Astrocyte of the spinal cord (primary cell): ENCODE measurements around the gene SCNN1G.

Experiments used
- DNase-seq: peaks from one replicate; pipeline ENCODE4 v3.0.0; 2011; ENCODE audit warnings: low read depth, low spot score
- H3K4me3 ChIP-seq: 2 replicates; pipeline ENCODE4 v1.5.1; 2011; ENCODE audit warnings: low read depth, mild to moderate bottlenecking, low read length, moderate library complexity
- CTCF ChIP-seq: IDR thresholded peaks from 2 replicates; pipeline ENCODE4 v1.5.1; 2012; ENCODE audit warnings: low read depth, mild to moderate bottlenecking, low read length, inconsistent platforms
- in situ Hi-C: cut with HindIII; loops from 2 replicates; pipeline ENCODE4 v1.10.0; 2017; ENCODE audit warnings: low sequenced_read_pairs

The SCNN1G gene

GRCh38 chr16:23209606-23210005 is 27.1 kb downstream of the SCNN1G start:
- H3K4me3 ChIP-seq: no peak overlapping the region
- DNase-seq: no peak
- in situ Hi-C loops: no loop called here
- TF ChIP-seq CTCF: no peak

GRCh38 chr16:23213831-23214230 is 31.3 kb downstream of the SCNN1G start:
- no peak for TF ChIP-seq CTCF
- no peak overlapping the region for H3K4me3 ChIP-seq
- DNase-seq: no peak
- in situ Hi-C loops: no loop called here

- TF ChIP-seq CTCF: no peak
- in situ Hi-C loops: no loop called here
- no peak overlapping the region for H3K4me3 ChIP-seq
- no peak for DNase-seq
Measured at GRCh38 chr16:23214796-23215195, 32.3 kb downstream of the SCNN1G start.

- no peak overlapping the region for H3K4me3 ChIP-seq
- in situ Hi-C loops: no loop called here
- no peak for TF ChIP-seq CTCF
- DNase-seq: no peak
Measured at GRCh38 chr16:23215435-23215834, 32.9 kb downstream of the SCNN1G start.

- in situ Hi-C loops: no loop called here
- no peak overlapping the region for H3K4me3 ChIP-seq
- no peak for TF ChIP-seq CTCF
- no peak for DNase-seq
Measured at GRCh38 chr16:23216658-23217246, 34.2 kb downstream of the SCNN1G start.

- DNase-seq: no peak
- H3K4me3 ChIP-seq: no peak overlapping the region
- no peak for TF ChIP-seq CTCF
- in situ Hi-C loops: no loop called here
Measured at GRCh38 chr16:23217646-23218045, 35.1 kb downstream of the SCNN1G start.

- no peak overlapping the region for H3K4me3 ChIP-seq
- in situ Hi-C loops: no loop called here
- DNase-seq: no peak
- TF ChIP-seq CTCF: no peak
Measured at GRCh38 chr16:23222929-23223328, 40.4 kb downstream of the SCNN1G start.
